Fibroblast of the aortic adventitia (primary cell): ENCODE results near the gene DDX20. TPM values are rescaled to one million over a fixed set of nuclear protein-coding genes. Genes with fewer than 3 reads are reported as not detected.

ENCODE experiments used
- DNase-seq: peaks from one replicate; pipeline ENCODE4 v3.0.0-alpha.2; 2010; ENCODE audit warnings: low read depth
- H3K4me3 ChIP-seq: 2 replicates; pipeline ENCODE4 v1.5.1; 2011; ENCODE audit warnings: low read depth, mild to moderate bottlenecking, control low read depth, low read length, moderate library complexity
- CTCF ChIP-seq: IDR thresholded peaks from 2 replicates; pipeline ENCODE4 v1.5.1; 2011; ENCODE audit warnings: mild to moderate bottlenecking, low read length, control low read depth, inconsistent platforms; ENCODE audit not compliant: insufficient read depth
- total RNA-seq: library from RNA; depleted of rRNA; stranded (reverse); fragments of >200 nt; gene quantifications from 2 replicates; pipeline ENCODE4 v1.2.3, GENCODE V29; 2012; ENCODE audit warnings: low replicate concordance

DDX20 gene
- total RNA-seq, 1 donor: 17.1 TPM

GRCh38 chr1:111747947-111748346, 7.8 kb upstream of the DDX20 start:
- DNase-seq: no peak
- no peak for TF ChIP-seq CTCF
- no peak overlapping the region for H3K4me3 ChIP-seq

DNA sequence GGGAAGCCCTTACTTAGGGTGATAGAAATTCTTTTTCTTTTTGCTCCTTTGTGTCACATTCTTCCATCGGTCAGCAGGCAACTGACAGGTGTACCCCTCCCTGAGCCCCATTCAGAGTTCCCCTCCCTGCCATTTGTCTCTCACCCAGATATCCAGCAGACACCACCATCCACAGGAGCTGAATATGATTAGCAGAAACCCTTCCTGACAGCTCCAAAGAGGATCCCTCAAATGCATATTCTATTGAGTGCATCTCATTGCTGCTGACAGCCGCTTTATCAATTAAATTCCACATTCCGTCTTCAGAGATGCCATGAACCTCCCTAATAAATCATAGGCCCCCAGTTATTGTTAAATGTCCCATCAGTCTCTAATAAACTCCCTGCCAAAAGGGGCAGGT, 6.1 kb upstream of the DDX20 start:
- no peak for TF ChIP-seq CTCF
- H3K4me3 ChIP-seq: no peak overlapping the region
- no peak for DNase-seq

- no peak overlapping the region for H3K4me3 ChIP-seq
- no peak for DNase-seq
- no peak for TF ChIP-seq CTCF
These were observed 4.8 kb upstream of the DDX20 start for GRCh38 chr1:111750856-111751255.

- no peak for TF ChIP-seq CTCF
- no peak overlapping the region for H3K4me3 ChIP-seq
- DNase-seq: no peak
These were observed 3.7 kb upstream of the DDX20 start for GRCh38 chr1:111751906-111752575.

GRCh38 chr1:111754984-111755330, 744 bp upstream of the DDX20 start:
- H3K4me3 ChIP-seq: peak overlapping the region; percentile 98
- no peak for TF ChIP-seq CTCF
- DNase-seq: peak; percentile 66

GRCh38 chr1:111756124-111756513, 418 bp downstream of the DDX20 start:
- no peak for TF ChIP-seq CTCF
- DNase-seq: no peak
- H3K4me3 ChIP-seq: peak overlapping the region; percentile 98

- no peak for TF ChIP-seq CTCF
- H3K4me3 ChIP-seq: no peak overlapping the region
- no peak for DNase-seq
These were observed 2.7 kb downstream of the DDX20 start for GRCh38 chr1:111758373-111758772.
